GM12875 (cell line): ENCODE data around the gene STAU1.

Source experiments
- H3K4me3 ChIP-seq: one replicate; pipeline ENCODE4 v1.5.1; 2011; ENCODE audit warnings: low read depth, low read length, control low read depth
- CTCF ChIP-seq: IDR thresholded peaks from 2 replicates; pipeline ENCODE4 v1.5.1; 2011; ENCODE audit warnings: low read depth, mild to moderate bottlenecking, control low read depth, inconsistent platforms, low read length, moderate library complexity, borderline replicate concordance; ENCODE audit not compliant: insufficient read depth

STAU1 gene

GRCh38 chr20:49132995-49133478 is 55.1 kb downstream of the STAU1 start:
- H3K4me3 ChIP-seq = no peak overlapping the region
- TF ChIP-seq CTCF = peak; percentile 26; the same call in 1 of the 2 replicates

DNA sequence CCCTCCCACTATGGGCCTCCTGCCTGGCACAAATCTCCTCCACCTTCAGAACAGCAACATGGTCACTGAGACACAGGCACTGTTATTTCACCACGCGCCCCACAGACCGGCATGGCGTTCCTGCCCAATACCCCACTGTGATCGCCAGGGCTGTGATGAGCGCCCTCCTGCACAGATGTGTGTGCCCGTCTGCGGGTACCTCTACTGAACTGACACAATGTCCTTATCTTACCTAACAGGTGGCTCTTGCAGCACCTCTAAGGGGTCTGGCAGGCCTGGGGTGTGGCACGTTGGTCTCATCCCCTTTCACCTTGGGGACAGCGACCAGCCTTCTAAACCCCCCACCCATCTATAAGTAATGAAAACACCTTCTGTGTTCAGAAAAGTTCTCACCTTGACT is 64.2 kb downstream of the STAU1 start:
- no peak overlapping the region for H3K4me3 ChIP-seq
- TF ChIP-seq CTCF = no peak

DNA sequence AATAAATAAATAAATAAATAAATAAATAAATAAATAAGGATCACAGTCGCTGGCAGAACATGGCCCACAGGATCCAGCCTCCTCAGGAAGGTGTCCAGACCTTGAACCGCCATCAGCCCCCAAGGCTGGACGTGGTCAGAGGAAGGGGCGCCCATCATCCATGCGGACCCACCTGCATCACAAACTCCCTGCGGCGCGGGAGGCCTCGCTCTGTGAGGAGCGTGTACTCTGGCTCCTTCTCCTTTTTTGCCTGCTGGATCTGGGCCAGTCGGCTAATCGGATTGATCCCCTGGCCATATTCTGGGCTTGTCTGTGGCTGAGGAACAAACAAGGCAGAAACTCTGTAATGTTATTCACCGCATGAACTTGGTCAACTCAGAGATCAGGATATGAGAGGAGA is 65.2 kb downstream of the STAU1 start:
- no peak overlapping the region for H3K4me3 ChIP-seq
- no peak for TF ChIP-seq CTCF

DNA sequence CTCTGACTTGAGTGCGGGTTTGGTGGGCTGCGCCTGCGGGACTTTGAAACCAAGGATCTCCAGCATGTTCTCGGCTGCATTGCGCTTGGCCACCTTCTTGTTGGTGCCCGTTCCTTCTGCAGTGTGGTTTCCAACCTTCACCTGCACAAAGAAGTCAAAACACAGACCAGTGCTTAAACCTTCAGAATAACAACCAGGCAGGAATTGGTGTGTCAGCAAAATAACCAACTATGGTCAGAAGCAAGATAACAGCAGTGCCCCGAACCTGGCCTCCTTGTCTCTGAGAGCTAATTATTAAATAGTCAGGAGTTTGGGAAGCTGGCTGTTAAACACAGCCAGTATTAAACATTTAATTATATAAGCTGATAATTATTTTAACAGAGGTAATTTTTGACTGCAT is 68.1 kb downstream of the STAU1 start:
- no peak for TF ChIP-seq CTCF

DNA sequence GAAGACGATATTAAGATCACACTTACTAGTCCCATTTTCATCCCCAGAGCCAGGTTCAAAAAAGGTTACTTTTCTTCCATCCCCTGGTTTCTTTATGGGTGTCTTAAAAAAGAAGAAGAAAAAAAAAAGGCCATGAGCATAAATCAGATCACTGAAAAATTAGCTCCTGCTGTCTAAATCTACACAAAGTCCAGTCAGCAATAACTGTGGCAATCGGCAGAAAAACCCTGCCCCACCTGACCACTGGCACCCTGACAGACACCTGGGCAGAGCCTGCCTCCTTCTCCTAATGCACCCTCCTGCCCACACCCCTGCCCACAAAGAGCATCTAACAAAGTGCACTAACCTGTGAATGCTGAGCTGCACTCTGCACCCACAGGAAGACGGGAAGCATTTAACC is 69.8 kb downstream of the STAU1 start:
- H3K4me3 ChIP-seq = no peak overlapping the region
- TF ChIP-seq CTCF = no peak

More for the DNA sequence above, 68.1 kb downstream of the STAU1 start:
- no peak overlapping the region for H3K4me3 ChIP-seq

GRCh38 chr20:49115564-49115963 is 72.6 kb downstream of the STAU1 start:
- H3K4me3 ChIP-seq = no peak overlapping the region
- TF ChIP-seq CTCF = no peak

DNA sequence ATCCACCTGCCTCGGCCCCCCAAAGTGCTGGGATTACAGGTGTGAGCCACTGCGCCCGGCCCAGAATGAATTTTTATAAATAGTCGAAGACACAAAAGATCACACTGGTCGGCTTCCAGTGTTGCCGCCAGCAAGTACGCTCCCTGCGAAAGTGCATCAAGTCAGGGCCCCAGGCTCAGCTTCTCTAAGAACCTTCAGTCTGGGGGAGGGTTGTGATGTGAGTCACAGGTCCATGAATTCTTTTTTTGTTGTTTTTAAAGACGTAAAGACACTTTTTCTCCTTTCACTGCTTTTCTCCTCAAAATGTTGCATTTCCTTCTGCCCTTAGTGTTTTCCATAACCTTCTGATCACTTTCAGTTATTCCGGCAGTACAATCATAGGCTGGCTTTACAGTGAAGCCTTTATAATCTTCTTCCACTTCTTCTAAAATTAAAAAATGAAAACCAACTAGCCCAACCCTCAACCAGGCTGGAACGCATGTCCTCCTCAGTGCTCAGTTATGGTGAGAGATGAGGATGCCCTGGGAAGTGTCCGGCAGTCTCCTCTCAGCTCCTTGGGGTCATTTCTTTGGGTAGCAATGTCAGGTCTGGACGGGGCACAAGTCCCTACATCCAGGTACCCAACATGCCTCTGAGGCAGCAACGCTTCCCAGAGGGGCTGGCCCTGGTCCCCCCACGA is 75.4 kb downstream of the STAU1 start:
- H3K4me3 ChIP-seq = no peak overlapping the region
- no peak for TF ChIP-seq CTCF
